IMR-90 (cell line): Measurements from ENCODE around the gene SRP9. TPM values are rescaled to one million over a fixed set of nuclear protein-coding genes. Genes with fewer than 3 reads are reported as not detected.

Source experiments
- ATAC-seq: fragments of 200-7000 bp; cut with Tn5 transposase; 2 replicates; pipeline ENCODE4 v1.9.1; 2020; ENCODE audit warnings: low read depth, mild to moderate bottlenecking, moderate library complexity
- BruUV-seq: library from RNA; stranded (reverse); fragments of 400-500 nt; replicated peaks from 2 replicates; lab custom pipeline; 2021; lab: Mats Ljungman, UMichigan
- CTCF ChIA-PET: fragments of 300-600 bp; formaldehyde crosslinking; extraction: SDS; loops from one replicate; lab custom pipeline; 2021; ENCODE audit warnings: antibody characterized with exemption; lab: Yijun Ruan, JAX
- POLR2A ChIA-PET: fragments of 300-600 bp; sonication (Branson Sonifier 250); formaldehyde crosslinking; loops from one replicate; lab custom pipeline; 2022; ENCODE audit warnings: antibody characterized with exemption; ENCODE audit not compliant: unreplicated experiment; lab: Charles Lee
- DNase-seq: peaks from one replicate; pipeline ENCODE4 v3.0.0; 2013
- H2AFZ ChIP-seq: replicated peaks from 2 replicates; pipeline ENCODE3; 2013; ENCODE audit warnings: low read length, mild to moderate bottlenecking; ENCODE audit not compliant: poor library complexity
- H2AK5ac ChIP-seq: 2 replicates; pipeline ENCODE4 v1.6.1; 2013; ENCODE audit warnings: low read depth, low read length, inconsistent platforms
- H2AK9ac ChIP-seq: replicated peaks from 2 replicates; pipeline ENCODE3; 2013; ENCODE audit warnings: mild to moderate bottlenecking, low read depth, low read length, moderate library complexity; ENCODE audit not compliant: poor library complexity
- H2BK120ac ChIP-seq: 2 replicates; pipeline ENCODE4 v1.6.1; 2013; ENCODE audit warnings: low read depth, low read length, inconsistent platforms
- H2BK15ac ChIP-seq: 3 replicates; pipeline ENCODE4 v1.6.1; 2013; ENCODE audit warnings: low read depth, low read length, inconsistent platforms
- H2BK20ac ChIP-seq: 2 replicates; pipeline ENCODE4 v1.6.1; 2013; ENCODE audit warnings: low read depth, mild to moderate bottlenecking, inconsistent platforms, low read length, moderate library complexity
- H2BK5ac ChIP-seq: 2 replicates; pipeline ENCODE4 v1.6.1; 2013; ENCODE audit warnings: mild to moderate bottlenecking, low read depth, low read length, inconsistent platforms; ENCODE audit not compliant: poor library complexity, severe bottlenecking
- H3K14ac ChIP-seq: replicated peaks from 2 replicates; pipeline ENCODE4 v1.6.1; 2013; ENCODE audit warnings: low read depth, low read length, inconsistent platforms
- H3K18ac ChIP-seq: 2 replicates; pipeline ENCODE4 v1.6.1; 2013; ENCODE audit warnings: low read depth, low read length, control low read depth
- H3K23ac ChIP-seq: 2 replicates; pipeline ENCODE4 v1.6.1; 2013; ENCODE audit warnings: low read depth, low read length, inconsistent platforms
- H3K27ac ChIP-seq: 2 replicates; pipeline ENCODE4 v1.5.1; 2013; ENCODE audit warnings: mild to moderate bottlenecking, control low read depth, low read length; ENCODE audit not compliant: insufficient read depth
- H3K27me3 ChIP-seq: 2 replicates; pipeline ENCODE4 v1.6.1; 2013; ENCODE audit warnings: low read length; ENCODE audit not compliant: control insufficient read depth, insufficient read depth
- H3K36me3 ChIP-seq: 2 replicates; pipeline ENCODE4 v1.6.1; 2013; ENCODE audit warnings: low read length, mixed read lengths; ENCODE audit not compliant: control insufficient read depth, insufficient read depth
- H3K4ac ChIP-seq: 2 replicates; pipeline ENCODE4 v1.6.1; 2013; ENCODE audit warnings: low read depth, low read length, inconsistent platforms
- H3K4me1 ChIP-seq: 2 replicates; pipeline ENCODE4 v1.6.1; 2013; ENCODE audit warnings: low read length, mixed read lengths; ENCODE audit not compliant: control insufficient read depth, insufficient read depth
- H3K4me2 ChIP-seq: 2 replicates; pipeline ENCODE4 v1.6.1; 2013; ENCODE audit warnings: low read depth, mild to moderate bottlenecking, control low read depth, low read length, moderate library complexity
- H3K4me3 ChIP-seq: 2 replicates; pipeline ENCODE4 v1.5.1; 2013; ENCODE audit warnings: low read depth, mild to moderate bottlenecking, control low read depth, low read length, moderate library complexity; ENCODE audit not compliant: insufficient read depth
- H3K56ac ChIP-seq: 2 replicates; pipeline ENCODE4 v1.6.1; 2013; ENCODE audit warnings: low read length, inconsistent platforms; ENCODE audit not compliant: insufficient read depth; ENCODE audit errors: extremely low read depth
- H3K79me1 ChIP-seq, 2 experiments: 2 replicates each; pipeline ENCODE4 v1.6.1; 2013; ENCODE audit warnings: low read length in 2 of 2, inconsistent platforms in 1 of 2, low read depth in 1 of 2
- H3K9ac ChIP-seq: 2 replicates; pipeline ENCODE4 v1.6.1; 2013; ENCODE audit warnings: low read depth, low read length, control low read depth
- H3K9me1 ChIP-seq: 2 replicates; pipeline ENCODE4 v1.6.1; 2013; ENCODE audit warnings: low read length, inconsistent platforms; ENCODE audit not compliant: insufficient read depth
- H3K9me3 ChIP-seq: 2 replicates; pipeline ENCODE4 v1.6.1; 2013; ENCODE audit warnings: low read length; ENCODE audit not compliant: control insufficient read depth, insufficient read depth
- H4K20me1 ChIP-seq: 2 replicates; pipeline ENCODE4 v1.6.1; 2013; ENCODE audit warnings: low read length, inconsistent platforms; ENCODE audit not compliant: insufficient read depth
- H4K5ac ChIP-seq: 2 replicates; pipeline ENCODE4 v1.6.1; 2013; ENCODE audit warnings: mild to moderate bottlenecking, low read depth, low read length, control low read depth
- H4K8ac ChIP-seq, 2 experiments: 2 replicates each; pipeline ENCODE4 v1.6.1; 2013; ENCODE audit warnings: low read depth in 2 of 2, low read length in 2 of 2, control low read depth in 1 of 2, inconsistent platforms in 1 of 2
- H4K91ac ChIP-seq: 2 replicates; pipeline ENCODE4 v1.6.1; 2013; ENCODE audit warnings: low read depth, low read length, inconsistent platforms; ENCODE audit not compliant: insufficient read depth
- BHLHE40 ChIP-seq: fragments of 150-350 bp; IDR thresholded peaks from 2 replicates; pipeline ENCODE4 v1.6.1; 2016; ENCODE audit warnings: mild to moderate bottlenecking, low read depth, low read length
- CTCF ChIP-seq: conservative IDR thresholded peaks from 2 replicates; pipeline ENCODE4 v1.5.1; 2012; ENCODE audit warnings: mild to moderate bottlenecking, low read depth, low read length, improper control_type of control experiment
- ELK1 ChIP-seq: fragments of 150-350 bp; IDR thresholded peaks from 2 replicates; pipeline ENCODE4 v1.6.1; 2016; ENCODE audit warnings: low read depth, mild to moderate bottlenecking, low read length, moderate library complexity, borderline replicate concordance
- FOS ChIP-seq: fragments of 150-350 bp; IDR thresholded peaks from 2 replicates; pipeline ENCODE4 v1.6.1; 2016; ENCODE audit warnings: low read depth, low read length
- MAZ ChIP-seq: IDR thresholded peaks from 2 replicates; pipeline ENCODE4 v1.6.1; 2012; ENCODE audit warnings: low read depth, mild to moderate bottlenecking, low read length, improper control_type of control experiment, moderate library complexity, borderline replicate concordance
- RAD21 ChIP-seq: IDR thresholded peaks from 2 replicates; pipeline ENCODE4 v1.6.1; 2012; ENCODE audit warnings: low read length, improper control_type of control experiment
- SMC3 ChIP-seq: fragments of 150-350 bp; IDR thresholded peaks from 2 replicates; pipeline ENCODE4 v1.6.1; 2016; ENCODE audit warnings: low read depth, mild to moderate bottlenecking, antibody characterized with exemption, low read length, moderate library complexity
- WGBS, 2 experiments: methylation state at CpG; one replicate each; pipeline versions ENCODE4 v1.1.5 to v1.1.7; 2013; ENCODE audit warnings: missing lambda C conversion rate in 2 of 2; ENCODE audit not compliant: insufficient read length in 1 of 2; ENCODE audit errors: extremely low coverage in 2 of 2; 5-methylcytosine and 5-hydroxymethylcytosine counted together
- dilution Hi-C: fragments of 300-500 bp; cut with HindIII; formaldehyde crosslinking; loops from one replicate; pipeline ENCODE4 v1.14.3; 2018; ENCODE audit warnings: low sequenced_read_pairs; ENCODE audit not compliant: unreplicated experiment
- in situ Hi-C: fragments of 300-500 bp; cut with MboI; formaldehyde crosslinking; loops from 3 replicates; pipeline ENCODE4 v1.14.3; 2019; ENCODE audit warnings: low sequenced_read_pairs, inconsistent platforms, mixed read lengths
- intact Hi-C: fragments of 100-400 bp; cut with micrococcal nuclease; formaldehyde crosslinking; loops from 2 replicates; pipeline ENCODE4 v1.10.0; 2022
- polyA plus RNA-seq, 3 experiments: library from polyadenylated mRNA; depleted of rRNA; stranded (reverse); fragments of >200 nt; gene quantifications; 2 replicates each; pipeline ENCODE4 v1.2.3, GENCODE V29; 2012; ENCODE audit warnings: low replicate concordance in 1 of 3
- total RNA-seq: library from RNA; depleted of rRNA; stranded (reverse); fragments of >200 nt; gene quantifications from 2 replicates; pipeline ENCODE4 v1.2.3, GENCODE V29; 2012
- TF ChIP-seq, protein P1 (sequence below): fragments of 150-350 bp; IDR thresholded peaks from 2 replicates; pipeline ENCODE4 v1.6.1; 2017; ENCODE audit warnings: mild to moderate bottlenecking, antibody characterized with exemption, low read length, low read depth

The SRP9 gene
- total and polyA plus RNA-seq, 2 of the 4 experiments (the other 2 are of a cell fraction): 230 to 295 TPM

GRCh38 chr1:225733254-225733653 is 44.4 kb upstream of the SRP9 start:
- Histone ChIP-seq H3K56ac (no peak overlapping the region), H4K20me1 (no peaks in the 10 kb centered on the region), H3K4ac (no peak overlapping the region), H2AK5ac (peak overlapping the region; percentile 30; the same call in 1 of the 2 replicates), H2BK20ac (no peak overlapping the region), H4K91ac (peak overlapping the region; percentile 11; the same call in 1 of the 2 replicates), H3K79me1 (no peaks in the 10 kb centered on the region), H3K14ac (no peak overlapping the region; the same call in 1 of the 2 replicates), H3K4me3 (no peak overlapping the region), H3K4me2 (no peak overlapping the region), H2AK9ac (no peak overlapping the region), H3K18ac (no peak overlapping the region), H3K27ac (no peak overlapping the region), H2BK120ac (no peak overlapping the region), H2AFZ (no peak overlapping the region), H3K9me3 (no peaks in the 10 kb centered on the region), H3K36me3 (no peaks in the 10 kb centered on the region), H2BK15ac (no peak overlapping the region), H2BK5ac (no peak overlapping the region), H3K9me1 (peaks cover 4% of the 10 kb centered on the region), H4K5ac (no peak overlapping the region), H3K4me1 (peaks cover 13% of the 10 kb centered on the region), H3K9ac (no peak overlapping the region), H3K27me3 (no peaks in the 10 kb centered on the region), H4K8ac (no peak overlapping the region), H3K23ac (no peak overlapping the region)
- WGBS, 2 experiments: no CpG with 5 or more reads among the region's 4 CpGs
- no TSS peak for BruUV-seq
- in situ Hi-C loops: no loop called here
- CTCF ChIA-PET: no interaction called here
- ATAC-seq: no peak
- dilution Hi-C loops: no loop called here
- TF ChIP-seq, protein P1, sequence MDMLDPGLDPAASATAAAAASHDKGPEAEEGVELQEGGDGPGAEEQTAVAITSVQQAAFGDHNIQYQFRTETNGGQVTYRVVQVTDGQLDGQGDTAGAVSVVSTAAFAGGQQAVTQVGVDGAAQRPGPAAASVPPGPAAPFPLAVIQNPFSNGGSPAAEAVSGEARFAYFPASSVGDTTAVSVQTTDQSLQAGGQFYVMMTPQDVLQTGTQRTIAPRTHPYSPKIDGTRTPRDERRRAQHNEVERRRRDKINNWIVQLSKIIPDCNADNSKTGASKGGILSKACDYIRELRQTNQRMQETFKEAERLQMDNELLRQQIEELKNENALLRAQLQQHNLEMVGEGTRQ: no peak
- TF ChIP-seq CTCF: no peak
- no peak for TF ChIP-seq SMC3
- TF ChIP-seq MAZ: no peak
- TF ChIP-seq RAD21: no peak
- TF ChIP-seq ELK1: no peak
- TF ChIP-seq FOS: no peak
- no peak for TF ChIP-seq BHLHE40
- POLR2A ChIA-PET: no interaction called here
- DNase-seq: no peak
- intact Hi-C loops: no loop called here
